Keratinocyte (primary cell): ENCODE measurements around the gene ANKRD6. TPM values are rescaled to one million over a fixed set of nuclear protein-coding genes. Genes with fewer than 3 reads are reported as not detected.

Experiments used
- DNase-seq: peaks from one replicate; pipeline ENCODE4 v3.0.0-alpha.2; 2011; ENCODE audit warnings: low read depth, missing footprints, low spot score
- FAIRE-seq: peaks from 2 replicates; lab custom pipeline; 2011; peaks lifted over from hg19 to GRCh38; lab: Jason Lieb, UNC
- H2AFZ ChIP-seq: 2 replicates; pipeline ENCODE4 v1.6.0; 2012; ENCODE audit warnings: low read length, control low read depth, inconsistent platforms; ENCODE audit not compliant: control insufficient read depth
- H3K27ac ChIP-seq: 2 replicates; pipeline ENCODE4 v1.5.1; 2011; ENCODE audit warnings: low read length; ENCODE audit not compliant: control insufficient read depth, insufficient read depth
- H3K27me3 ChIP-seq: 3 replicates; pipeline ENCODE4 v1.6.0; 2011; ENCODE audit warnings: low read length; ENCODE audit not compliant: control insufficient read depth, insufficient read depth; ENCODE audit errors: extremely low read depth
- H3K36me3 ChIP-seq, 2 experiments: 2 replicates in 1 of 2; 3 replicates in 1 of 2; pipeline ENCODE4 v1.5.1; 2011; ENCODE audit warnings: low read length in 2 of 2, mild to moderate bottlenecking in 1 of 2; ENCODE audit not compliant: control insufficient read depth in 2 of 2, insufficient read depth in 2 of 2; ENCODE audit errors: extremely low read depth in 1 of 2
- H3K4me1 ChIP-seq: 3 replicates; pipeline ENCODE4 v1.5.1; 2011; ENCODE audit warnings: low read length; ENCODE audit not compliant: control insufficient read depth, insufficient read depth; ENCODE audit errors: extremely low read depth
- H3K4me2 ChIP-seq: 3 replicates; pipeline ENCODE4 v1.6.0; 2011; ENCODE audit warnings: low read depth, low read length; ENCODE audit not compliant: control insufficient read depth, insufficient read depth; ENCODE audit errors: extremely low read depth
- H3K4me3 ChIP-seq, 3 experiments: fragments of 200-600 bp in 1 of 3; sonication (generic) in 1 of 3; 2 replicates in 2 of 3; 3 replicates in 1 of 3; pipeline ENCODE4 v1.5.1; 2011 to 2016; ENCODE audit warnings: low read length in 3 of 3, mild to moderate bottlenecking in 3 of 3, control low read depth in 2 of 3, inconsistent platforms in 1 of 3, low read depth in 1 of 3, mixed read lengths in 1 of 3, mixed run types in 1 of 3, moderate library complexity in 1 of 3; ENCODE audit not compliant: control insufficient read depth in 2 of 3, insufficient read depth in 2 of 3; ENCODE audit errors: extremely low read depth in 1 of 3
- H3K79me2 ChIP-seq: 2 replicates; pipeline ENCODE4 v1.6.0; 2012; ENCODE audit warnings: low read length; ENCODE audit not compliant: control insufficient read depth, insufficient read depth
- H3K9ac ChIP-seq: 3 replicates; pipeline ENCODE4 v1.6.0; 2011; ENCODE audit warnings: low read length; ENCODE audit not compliant: control insufficient read depth, insufficient read depth; ENCODE audit errors: extremely low read depth
- H3K9me1 ChIP-seq: 3 replicates; pipeline ENCODE4 v1.6.0; 2011; ENCODE audit warnings: low read length; ENCODE audit not compliant: control insufficient read depth, insufficient read depth; ENCODE audit errors: extremely low read depth
- H3K9me3 ChIP-seq: 2 replicates; pipeline ENCODE4 v1.5.1; 2012; ENCODE audit warnings: low read depth, low read length; ENCODE audit not compliant: control insufficient read depth
- H4K20me1 ChIP-seq: 3 replicates; pipeline ENCODE4 v1.6.0; 2011; ENCODE audit warnings: low read length; ENCODE audit not compliant: control insufficient read depth, insufficient read depth; ENCODE audit errors: extremely low read depth
- CTCF ChIP-seq, 3 experiments: IDR thresholded peaks in 1 of 3; conservative IDR thresholded peaks in 1 of 3; optimal IDR thresholded peaks in 1 of 3; 2 replicates in 2 of 3; 3 replicates in 1 of 3; pipeline versions ENCODE3 to v1.5.1; 2011; ENCODE audit warnings: low read length in 3 of 3, mild to moderate bottlenecking in 3 of 3, moderate library complexity in 2 of 3, control low read depth in 1 of 3, inconsistent platforms in 1 of 3; ENCODE audit not compliant: insufficient read depth in 2 of 3; ENCODE audit errors: extremely low read depth in 1 of 3
- EZH2 ChIP-seq: IDR thresholded peaks from one replicate; pipeline ENCODE4 v1.6.1; 2012; ENCODE audit warnings: inconsistent platforms, mild to moderate bottlenecking, low read length, moderate library complexity
- dilution Hi-C: fragments of 300-500 bp; cut with MboI; formaldehyde crosslinking; loops from one replicate; pipeline ENCODE4 v1.7.0; 2020; ENCODE audit warnings: low sequenced_read_pairs; ENCODE audit not compliant: extremely low pct_ligation_motif_present
- polyA plus RNA-seq, 5 experiments: library from polyadenylated mRNA; depleted of rRNA in 3 of 5; stranded (reverse) in 3 of 5; stranded (forward) in 1 of 5; unstranded in 1 of 5; fragments of >200 nt; gene quantifications; 1 replicate in 1 of 5; 2 replicates in 3 of 5; 3 replicates in 1 of 5; pipeline versions ENCODE4 v1.2.1 to v1.2.3, GENCODE V29; 2011 to 2012; ENCODE audit warnings: missing spikeins in 2 of 5, low read depth in 1 of 5, low replicate concordance in 1 of 5

The ANKRD6 gene
- polyA plus RNA-seq, 1 donor (not counting 4 experiments of a cell fraction or from before 2014, with no cell fraction given) = 5.7 TPM

GRCh38 chr6:89650579-89650978, 217.6 kb downstream of the ANKRD6 start:
- TF ChIP-seq CTCF (optimal IDR thresholded peaks at IDR 0.05 in 1 of 3, IDR thresholded peaks at IDR 0.05 in 1 of 3, conservative IDR thresholded peaks at IDR 0.05 in 1 of 3; ENCODE audit: extremely low read depth in 1 of 3, insufficient read depth in 2 of 3, low read length in 3 of 3) = no peak
- no peak for TF ChIP-seq EZH2
- H3K27me3 ChIP-seq = no peaks in the 10 kb centered on the region
- FAIRE-seq = no peak

GRCh38 chr6:89655122-89655521, 222.2 kb downstream of the ANKRD6 start:
- H3K4me2 ChIP-seq = no peak overlapping the region
- peaks cover 13 to 34% of the 10 kb centered on the region in 2 experiments for H3K36me3 ChIP-seq
- dilution Hi-C loops = no loop called here
- H3K27me3 ChIP-seq = no peaks in the 10 kb centered on the region
- no peak overlapping the region for H3K9ac ChIP-seq
- no peaks in the 10 kb centered on the region for H3K79me2 ChIP-seq
- no peaks in the 10 kb centered on the region for H3K9me1 ChIP-seq
- no peak for FAIRE-seq
- no peak overlapping the region for H3K27ac ChIP-seq
- peaks cover 7% of the 10 kb centered on the region for H3K4me1 ChIP-seq
- no peak for DNase-seq
- H4K20me1 ChIP-seq = no peaks in the 10 kb centered on the region
- H3K9me3 ChIP-seq = no peaks in the 10 kb centered on the region
- TF ChIP-seq EZH2 (no peak), CTCF (optimal IDR thresholded peaks at IDR 0.05 in 1 of 3, IDR thresholded peaks at IDR 0.05 in 1 of 3, conservative IDR thresholded peaks at IDR 0.05 in 1 of 3; ENCODE audit: extremely low read depth in 1 of 3, insufficient read depth in 2 of 3, low read length in 3 of 3) (no peak)
- H2AFZ ChIP-seq = no peak overlapping the region
- H3K4me3 ChIP-seq = no peak overlapping the region

More at GRCh38 chr6:89650579-89650978, 217.6 kb downstream of the ANKRD6 start:
- H3K4me3 ChIP-seq = no peak overlapping the region
- H3K4me2 ChIP-seq = no peak overlapping the region
- no peak for DNase-seq
- no peaks in the 10 kb centered on the region for H3K9me1 ChIP-seq
- no peaks in the 10 kb centered on the region for H3K79me2 ChIP-seq
- no peak overlapping the region for H3K9ac ChIP-seq
- peaks cover 4% of the 10 kb centered on the region for H3K4me1 ChIP-seq
- no peaks in the 10 kb centered on the region for H3K9me3 ChIP-seq
- no peak overlapping the region for H3K27ac ChIP-seq
- dilution Hi-C loops = no loop called here
- H2AFZ ChIP-seq = no peak overlapping the region
- peaks cover 20% of the 10 kb centered on the region in 2 experiments for H3K36me3 ChIP-seq
- no peaks in the 10 kb centered on the region for H4K20me1 ChIP-seq
